NCI-H748 (cell line): ENCODE results near the gene FOXF2.
"Not testable (repeated sequence)": the region's sequence is repeated elsewhere in the genome, so short reads cannot be mapped to it uniquely, and the experiment has no call there.

Source experiments
- DNase-seq: peaks from one replicate; lab custom pipeline; 2025; ENCODE audit not compliant: unreplicated experiment; lab: John Stamatoyannopoulos, UW

FOXF2 gene

DNA sequence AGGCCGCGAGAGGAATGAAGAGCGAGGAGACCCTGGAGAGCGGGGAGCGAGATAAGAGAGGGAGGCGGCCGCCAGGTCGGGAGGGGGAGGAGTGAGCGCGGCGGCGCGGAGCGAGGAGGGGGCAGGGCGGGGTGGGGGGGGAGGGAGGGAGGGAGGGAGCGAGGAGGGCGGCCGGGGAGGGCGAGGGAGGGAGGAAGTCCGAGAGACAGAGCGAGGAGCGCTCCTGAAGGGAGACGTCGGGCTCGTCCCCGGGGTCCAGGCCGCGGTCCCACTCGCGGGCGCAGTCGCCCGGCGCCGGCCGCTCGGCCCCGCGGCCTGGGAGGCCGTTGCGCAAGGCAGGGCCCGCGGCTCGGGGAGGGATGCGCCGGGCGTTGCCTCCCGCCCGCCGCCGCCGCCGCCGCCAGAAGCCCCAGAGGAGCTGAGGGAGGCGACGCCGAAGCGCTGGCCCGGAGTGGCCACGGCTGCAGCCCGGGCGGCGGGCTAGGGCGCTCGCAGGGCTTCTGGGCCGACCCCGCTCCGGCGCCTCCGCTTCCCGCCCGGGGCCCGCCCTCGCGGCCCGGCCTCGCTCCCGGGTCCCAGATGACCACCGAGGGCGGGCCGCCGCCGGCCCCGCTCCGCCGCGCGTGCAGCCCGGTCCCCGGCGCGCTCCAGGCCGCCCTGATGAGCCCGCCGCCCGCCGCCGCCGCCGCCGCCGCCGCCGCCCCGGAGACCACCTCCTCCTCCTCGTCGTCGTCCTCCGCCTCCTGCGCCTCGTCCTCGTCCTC, at the start of gene FOXF2:
Gene FOXF2, plus strand, starts transcription at position 208 of the 764 bp plus-strand sequence. Its CDS starts 372 bp downstream, at position 580.
- peak; percentile 65 for DNase-seq

DNA sequence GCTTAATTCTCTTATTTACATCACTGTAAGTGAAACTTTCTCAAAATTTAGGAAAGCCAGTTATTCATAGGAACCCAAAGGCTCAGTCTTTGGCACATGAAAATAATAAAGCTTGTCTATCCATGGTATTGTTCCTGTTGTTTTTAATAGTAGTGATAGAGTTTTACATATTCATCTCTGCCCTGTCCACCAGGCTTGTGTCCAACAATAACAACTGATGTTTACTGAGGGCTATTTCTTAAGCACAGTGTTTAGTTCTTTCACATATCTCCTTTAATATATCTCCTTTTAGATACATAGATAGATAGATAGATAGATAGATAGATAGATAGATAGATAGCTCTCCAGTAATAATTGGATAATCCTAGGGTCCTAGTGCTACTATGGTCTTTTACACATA, 43.3 kb upstream of the FOXF2 start:
- DNase-seq: no peak

- no peak for DNase-seq
Measured at GRCh38 chr6:1346558-1347091, 42.8 kb upstream of the FOXF2 start.

DNA sequence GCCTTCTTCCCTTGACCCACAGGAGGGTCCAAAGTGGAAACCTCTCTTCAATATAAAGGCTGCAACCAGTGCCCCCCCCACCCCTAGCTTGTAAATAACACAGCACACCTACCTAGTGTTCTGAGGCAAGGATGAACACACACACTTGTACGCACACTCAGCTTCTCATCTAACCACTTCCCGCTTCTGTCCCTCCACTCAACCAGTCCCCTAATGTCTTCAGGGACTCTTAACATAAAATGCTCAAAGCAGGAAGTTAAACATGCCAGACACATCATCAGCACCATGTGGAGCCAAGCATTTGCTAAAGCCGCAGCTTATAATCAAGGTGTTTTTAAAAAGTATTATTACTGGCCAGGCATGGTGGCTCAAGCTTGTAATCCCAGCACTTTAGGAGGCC, 42.2 kb upstream of the FOXF2 start:
- no peak for DNase-seq

DNA sequence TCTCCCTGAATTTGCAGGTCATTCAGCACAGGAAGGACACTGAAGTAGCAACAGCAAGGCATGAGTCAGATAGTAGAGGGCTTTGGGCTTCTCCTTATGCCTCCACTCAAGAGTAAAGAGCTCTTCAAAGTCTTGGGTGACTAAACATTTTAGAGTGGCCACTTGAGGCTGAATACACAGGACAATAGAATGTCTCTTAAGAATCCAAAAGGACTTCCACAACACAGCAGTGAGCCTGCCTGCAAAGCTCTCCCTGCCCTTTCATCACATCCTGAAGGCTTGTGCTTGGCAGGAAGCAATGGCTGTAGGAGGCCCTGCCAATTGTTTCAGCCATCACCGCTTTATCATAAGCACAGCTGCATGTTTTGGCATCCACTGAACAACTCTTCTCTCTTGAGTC, 40.7 kb upstream of the FOXF2 start:
- no peak for DNase-seq

GRCh38 chr6:1349655-1350054, 39.7 kb upstream of the FOXF2 start:
- DNase-seq: no peak

GRCh38 chr6:1351381-1352008, 37.9 kb upstream of the FOXF2 start:
- no peak for DNase-seq

DNA sequence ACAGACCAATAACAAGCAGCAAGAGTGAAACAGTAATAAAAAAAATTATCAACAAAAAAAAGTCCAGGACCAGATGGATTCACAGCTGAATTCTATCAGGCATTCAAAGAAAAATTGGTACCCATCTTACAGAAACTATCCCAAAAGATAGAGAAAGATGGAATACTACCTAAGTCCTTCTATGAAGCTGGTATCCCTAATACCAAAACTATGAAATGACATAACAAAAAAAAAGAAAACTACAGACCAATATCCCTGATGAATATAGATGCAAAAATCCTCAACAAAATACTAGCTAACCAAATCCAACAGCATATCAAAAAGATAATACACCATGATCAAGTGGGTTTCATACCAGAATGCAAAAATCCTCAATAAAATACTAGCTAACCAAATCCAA, 34.3 kb upstream of the FOXF2 start:
- not testable (repeated sequence) for DNase-seq

DNA sequence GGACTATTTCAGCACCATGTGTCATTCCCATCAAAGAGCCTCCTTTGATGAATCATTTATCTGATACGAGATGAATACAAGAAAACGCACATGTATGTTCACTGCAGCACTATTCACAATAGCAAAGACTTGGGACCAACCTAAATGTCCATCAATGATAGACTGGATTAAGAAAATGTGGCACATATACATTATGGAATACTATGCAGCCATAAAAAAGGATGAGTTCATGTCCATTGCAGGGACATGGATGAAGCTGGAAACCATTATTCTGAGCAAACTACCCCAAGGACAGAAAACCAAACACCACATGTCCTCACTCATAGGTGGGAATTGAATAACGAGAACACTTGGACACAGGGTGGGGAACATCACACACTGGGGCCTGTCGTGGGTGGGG, 27.7 kb upstream of the FOXF2 start:
- DNase-seq: not testable (repeated sequence)

GRCh38 chr6:1362643-1363042, 26.7 kb upstream of the FOXF2 start:
- no peak for DNase-seq

- DNase-seq: no peak
Measured at GRCh38 chr6:1363298-1363697, 26.1 kb upstream of the FOXF2 start.

DNA sequence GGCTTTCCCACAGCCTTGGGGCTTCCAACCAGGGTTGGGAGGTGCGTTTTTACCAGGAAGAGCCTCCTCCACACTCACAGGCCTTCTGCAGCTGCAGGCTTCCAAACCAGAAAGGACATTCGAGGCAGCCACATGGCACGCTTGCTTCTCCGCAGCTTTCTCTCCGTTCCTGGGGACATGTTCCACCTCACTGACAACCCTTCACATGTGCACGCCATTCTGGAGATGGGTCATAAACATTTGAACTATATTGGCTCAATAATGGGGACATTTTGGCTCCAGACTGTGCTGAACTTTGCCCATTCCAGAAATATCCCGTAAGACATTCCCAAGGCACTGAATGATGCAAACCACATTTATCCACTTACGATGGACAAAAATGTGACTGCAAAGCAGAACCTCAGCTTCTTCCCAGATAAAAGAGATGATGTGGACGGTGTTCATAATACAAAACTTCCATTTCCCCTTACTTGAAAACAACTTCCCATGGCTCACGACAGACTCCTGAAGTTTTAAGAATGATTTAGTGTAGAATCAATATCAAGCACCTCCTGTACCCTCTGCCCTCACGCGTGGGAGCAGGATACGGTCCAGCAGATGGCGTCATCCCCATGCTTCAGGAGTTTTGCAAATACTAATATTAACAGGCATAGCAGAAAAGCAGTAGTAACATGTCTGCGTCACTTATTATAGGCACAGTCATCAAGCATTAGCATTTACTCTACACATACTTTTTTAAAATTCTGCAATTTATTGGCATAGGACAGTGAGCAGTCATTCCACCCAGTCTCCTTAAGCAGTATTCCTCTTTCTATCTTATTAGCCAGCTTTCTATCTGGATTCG, 25.4 kb upstream of the FOXF2 start:
- DNase-seq: no peak

GRCh38 chr6:1364791-1365190, 24.6 kb upstream of the FOXF2 start:
- no peak for DNase-seq

- no peak for DNase-seq
Measured at GRCh38 chr6:1365686-1366085, 23.7 kb upstream of the FOXF2 start.

DNA sequence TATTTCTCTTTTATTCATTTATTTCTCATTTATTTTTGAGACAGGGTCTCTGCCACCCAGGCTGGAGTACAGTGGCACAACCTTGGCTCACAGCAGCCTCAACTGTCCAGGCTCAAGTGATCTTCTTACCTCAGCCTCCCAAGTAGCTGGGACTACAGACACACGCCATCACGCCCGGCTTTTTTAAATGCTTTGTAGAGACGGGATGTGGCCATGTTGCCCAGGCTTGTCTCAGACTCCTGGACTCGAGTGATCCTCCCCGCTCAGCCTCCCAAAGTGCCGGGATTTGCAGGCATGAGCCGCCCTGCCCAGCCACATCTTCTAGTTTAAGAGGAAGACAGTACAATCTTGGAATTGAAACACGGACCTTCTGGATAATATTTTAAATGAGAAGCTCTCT, 21.6 kb upstream of the FOXF2 start:
- no peak for DNase-seq

GRCh38 chr6:1368940-1369339, 20.4 kb upstream of the FOXF2 start:
- peak; percentile 11 for DNase-seq

DNA sequence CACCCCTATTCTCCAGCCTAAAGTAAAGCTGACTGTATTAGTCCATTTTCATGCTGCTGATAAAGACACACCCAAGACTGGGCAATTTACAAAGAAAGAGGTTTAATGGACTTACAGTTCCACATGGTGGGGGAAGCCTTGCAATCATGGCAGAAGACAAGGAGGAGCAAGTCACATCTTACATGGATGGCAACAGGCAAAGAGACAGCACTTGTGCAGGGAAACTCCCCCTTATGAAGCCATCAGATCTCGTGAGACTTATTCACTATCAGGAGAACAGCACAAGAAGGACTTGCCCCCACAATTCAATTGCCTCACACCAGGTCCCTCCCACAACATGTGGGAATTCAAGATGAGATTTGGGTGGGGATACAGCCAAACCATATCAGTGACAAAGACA, 19.7 kb upstream of the FOXF2 start:
- DNase-seq: not testable (repeated sequence)

- no peak for DNase-seq
Measured at GRCh38 chr6:1371933-1372332, 17.4 kb upstream of the FOXF2 start.

DNA sequence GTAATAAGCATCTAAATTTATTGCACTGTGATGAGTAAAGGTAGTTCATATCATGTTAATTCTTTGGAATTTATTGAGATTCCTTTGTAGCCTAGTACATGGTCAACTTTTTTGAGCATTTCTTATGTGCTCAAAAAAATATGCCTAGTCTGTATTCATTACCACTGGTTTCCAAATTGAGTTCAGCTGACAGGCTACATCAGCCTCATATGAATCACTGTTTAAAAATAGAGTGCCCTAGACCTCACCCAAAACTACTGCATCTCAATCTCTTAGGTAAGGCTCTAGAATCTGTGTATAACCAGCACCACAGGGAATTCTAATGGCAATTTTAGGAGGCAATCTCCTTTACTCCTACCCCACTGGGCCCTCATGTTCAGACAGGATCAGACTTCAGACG, 16.7 kb upstream of the FOXF2 start:
- DNase-seq: no peak

- DNase-seq: no peak
Measured at GRCh38 chr6:1376653-1377052, 12.7 kb upstream of the FOXF2 start.

DNA sequence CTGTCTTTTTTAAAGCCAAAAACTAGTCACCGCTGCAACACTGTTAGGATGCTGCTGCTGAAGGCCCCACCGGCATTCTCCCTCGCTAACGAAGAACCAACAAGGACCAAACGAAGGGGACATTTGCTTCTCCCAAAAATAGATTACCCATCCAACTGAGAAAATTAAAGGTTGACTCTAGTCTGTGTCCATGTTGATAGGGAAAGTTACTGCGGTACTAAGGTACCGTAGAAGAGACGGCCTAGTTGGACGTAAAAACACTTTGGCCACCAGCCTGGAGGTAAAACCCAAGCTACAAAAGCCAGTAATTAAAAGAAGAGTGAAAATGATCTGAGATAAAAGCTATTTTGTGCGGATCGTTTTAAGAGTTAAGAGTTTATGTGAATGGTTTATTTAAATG, 11.8 kb upstream of the FOXF2 start:
- no peak for DNase-seq
